Upper lobe of left lung (tissue), 4 donors: Measurements from ENCODE around the gene ILF3.

Source experiments
- CTCF ChIP-seq, 6 experiments: fragments of 450-650 bp in 4 of 6; fragments of 200-600 bp in 2 of 6; sonication (generic) in 2 of 6; IDR thresholded peaks; one replicate each; pipeline ENCODE4 v1.5.1; 2016 to 2019; ENCODE audit warnings: antibody characterized with exemption in 6 of 6
- POLR2A ChIP-seq, 4 donors: fragments of 450-650 bp; IDR thresholded peaks; one replicate each; pipeline ENCODE4 v1.5.1; 2016 to 2017; ENCODE audit warnings: antibody characterized with exemption in 4 of 4, mild to moderate bottlenecking in 2 of 4
- POLR2AphosphoS5 ChIP-seq, 2 donors: sonication (generic); formaldehyde crosslinking; IDR thresholded peaks; one replicate each; pipeline ENCODE4 v1.5.1; 2017; ENCODE audit warnings: antibody characterized with exemption in 2 of 2

DNA sequence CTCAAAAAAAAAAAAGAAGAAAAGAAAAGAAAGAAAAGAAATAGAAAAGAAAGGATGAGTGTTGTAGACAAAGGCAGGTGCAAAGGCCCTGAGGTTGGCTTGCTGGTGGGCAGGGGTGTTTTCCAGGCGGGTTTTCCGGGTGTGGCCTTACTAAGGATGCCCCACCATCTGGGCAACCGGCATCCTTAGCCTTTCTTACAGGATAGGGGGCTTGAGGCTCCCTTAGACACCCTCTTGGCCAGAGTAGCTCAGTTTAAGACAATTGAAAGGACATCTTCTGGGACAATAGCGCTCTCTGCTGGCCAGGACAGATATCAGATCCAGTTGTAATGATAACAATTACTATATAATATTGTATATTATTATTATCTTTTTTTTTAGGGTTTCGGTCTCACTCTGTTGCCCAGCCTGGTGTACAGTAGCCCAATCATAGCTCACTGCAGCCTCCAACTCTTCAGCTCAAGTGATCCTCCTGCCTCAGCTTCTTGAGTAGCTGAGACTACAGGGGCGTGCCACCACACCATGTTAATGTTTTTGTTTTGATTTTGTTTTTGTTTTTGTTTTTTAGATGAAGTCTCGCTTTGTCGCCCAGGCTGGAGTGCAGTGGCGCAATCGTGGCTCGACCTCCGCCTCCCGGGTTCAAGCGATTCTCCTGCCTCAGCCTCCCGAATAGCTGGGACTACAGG lies 45.6 kb downstream of the ILF3 start:
- no peak for TF ChIP-seq POLR2A (IDR thresholded peaks at IDR 0.05)
- peak; percentile 8 to 54 (median 36) for TF ChIP-seq CTCF (IDR thresholded peaks at IDR 0.05)
- TF ChIP-seq POLR2AphosphoS5 (IDR thresholded peaks at IDR 0.05): no peak
